Fibroblast of the aortic adventitia (primary cell): Measurements from ENCODE around the gene COX11. TPM values are rescaled to one million over a fixed set of nuclear protein-coding genes. Genes with fewer than 3 reads are reported as not detected.

ENCODE experiments used
- DNase-seq: peaks from one replicate; pipeline ENCODE4 v3.0.0-alpha.2; 2010; ENCODE audit warnings: low read depth
- H3K4me3 ChIP-seq: 2 replicates; pipeline ENCODE4 v1.5.1; 2011; ENCODE audit warnings: low read depth, mild to moderate bottlenecking, control low read depth, low read length, moderate library complexity
- CTCF ChIP-seq: IDR thresholded peaks from 2 replicates; pipeline ENCODE4 v1.5.1; 2011; ENCODE audit warnings: mild to moderate bottlenecking, low read length, control low read depth, inconsistent platforms; ENCODE audit not compliant: insufficient read depth
- small RNA-seq: library from RNA; depleted of rRNA; stranded (forward); fragments of <200 nt; gene quantifications from one replicate; pipeline ENCODE3, GENCODE V24; 2012
- total RNA-seq: library from RNA; depleted of rRNA; stranded (reverse); fragments of >200 nt; gene quantifications from 2 replicates; pipeline ENCODE4 v1.2.3, GENCODE V29; 2012; ENCODE audit warnings: low replicate concordance

Gene COX11
- total RNA-seq, 1 donor = 37.8 TPM

DNA sequence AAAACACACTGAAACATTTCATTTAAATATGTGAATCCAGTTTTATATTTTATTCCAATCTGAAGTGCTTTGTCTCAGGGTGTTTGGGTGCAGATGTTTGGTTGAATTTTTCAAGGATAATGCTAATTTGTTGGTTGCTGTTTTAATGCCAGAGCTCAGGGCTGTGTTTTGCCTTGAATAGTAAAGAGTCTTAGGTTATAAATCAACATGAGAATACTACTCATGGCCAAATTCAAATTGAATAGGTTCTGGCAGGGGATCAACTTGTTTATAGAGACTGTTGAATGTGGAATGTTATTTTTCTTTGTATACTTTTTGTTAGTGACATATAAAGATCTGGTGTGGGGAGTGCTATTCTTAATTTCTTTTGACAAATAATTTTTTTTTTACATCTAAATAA lies 49.0 kb downstream of the COX11 start:
- no peak for DNase-seq
- H3K4me3 ChIP-seq = no peak overlapping the region
- no peak for TF ChIP-seq CTCF

GRCh38 chr17:54916721-54917120 lies 51.7 kb downstream of the COX11 start:
- H3K4me3 ChIP-seq = no peak overlapping the region
- TF ChIP-seq CTCF = no peak
- DNase-seq = no peak

Small RNA genes lying within 50 kb of the gene (small RNA-seq; reads per million reads assigned to genes)
- gene AC007485.1 = not detected

Other genes starting within 250 kb of the COX11 start
- 3.8 and 5.8 TPM in 2 replicates for gene TOM1L1, start 67.8 kb downstream of the COX11 start, total RNA-seq
- gene STXBP4, start 111 bp upstream of the COX11 start, total RNA-seq = 22.7 and 32.0 TPM in 2 replicates